ENCODE data around the gene ROBO1.
"Not testable (repeated sequence)": the region's sequence is repeated elsewhere in the genome, so short reads cannot be mapped to it uniquely, and the experiment has no call there.

ROBO1 gene

GRCh38 chr3:78907367-78907766 lies 860.4 kb downstream of the ROBO1 start:
- DNase-seq: no peak

- DNase-seq: no peak
Measured at GRCh38 chr3:78906930-78907329, 860.9 kb downstream of the ROBO1 start.

- no peak for DNase-seq
Measured at GRCh38 chr3:78906245-78906644, 861.6 kb downstream of the ROBO1 start.

GRCh38 chr3:78905700-78906099 lies 862.1 kb downstream of the ROBO1 start:
- DNase-seq: no peak

- DNase-seq: no peak
Measured at GRCh38 chr3:78901544-78901943, 866.3 kb downstream of the ROBO1 start.

DNA sequence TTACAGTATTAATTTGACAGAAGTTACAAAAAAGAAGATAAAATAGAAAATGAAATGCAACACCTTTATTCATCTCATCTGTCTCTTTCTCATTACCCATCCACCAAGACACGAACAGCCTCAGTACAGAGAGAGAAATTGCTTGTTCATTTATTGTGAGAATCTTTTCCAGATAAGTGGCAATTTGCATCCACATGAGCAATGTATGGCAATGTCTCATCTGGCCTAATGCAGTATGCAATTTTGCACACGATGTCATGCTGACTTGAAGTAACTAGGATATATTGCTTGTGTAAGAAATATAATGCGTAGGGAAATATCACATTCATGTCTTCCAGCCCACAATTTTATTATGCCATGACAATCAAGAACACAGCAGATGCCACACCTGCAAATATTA lies 866.9 kb downstream of the ROBO1 start:
- DNase-seq: no peak

DNA sequence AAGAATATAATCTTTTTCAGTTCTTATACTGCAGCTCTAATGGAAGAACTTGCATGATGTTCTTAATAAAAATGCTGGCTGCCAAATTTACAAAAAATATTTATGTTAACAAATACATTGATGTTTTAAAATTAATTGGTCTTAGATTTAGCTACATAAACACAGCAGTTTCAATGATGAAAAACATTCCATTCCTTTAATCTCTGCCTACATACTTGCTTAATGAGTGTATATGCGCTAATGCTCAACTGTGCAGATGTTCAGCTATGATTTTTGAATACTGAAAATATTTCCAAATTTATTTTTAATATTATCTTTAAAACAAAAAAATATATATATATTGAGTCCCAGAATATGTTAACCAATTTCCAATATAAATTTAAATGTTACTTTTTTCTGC lies 867.4 kb downstream of the ROBO1 start:
- DNase-seq: no peak

DNA sequence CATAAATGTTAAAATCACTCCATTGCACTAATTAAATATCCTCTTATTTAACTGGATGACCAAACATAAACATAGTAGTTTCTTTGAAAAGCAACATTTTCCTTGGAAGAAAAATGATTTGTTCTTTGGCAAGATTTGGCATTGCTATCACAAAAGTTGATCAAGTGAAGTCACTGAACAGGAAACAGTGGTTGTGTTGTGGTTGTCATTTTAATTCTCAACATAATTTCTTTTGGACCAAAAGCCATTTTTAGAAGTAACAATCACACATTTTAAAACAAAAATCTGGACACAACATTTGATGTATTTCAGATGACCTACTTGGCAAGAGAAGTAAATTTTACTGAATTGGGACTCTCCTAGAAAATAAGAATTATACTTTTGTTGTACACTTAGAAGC lies 872.3 kb downstream of the ROBO1 start:
- no peak for DNase-seq

- DNase-seq: no peak
Measured at GRCh38 chr3:78894787-78895186, 873.0 kb downstream of the ROBO1 start.

- no peak for DNase-seq
Measured at GRCh38 chr3:78893161-78893560, 874.6 kb downstream of the ROBO1 start.

- no peak for DNase-seq
Measured at GRCh38 chr3:78889348-78889747, 878.5 kb downstream of the ROBO1 start.

DNA sequence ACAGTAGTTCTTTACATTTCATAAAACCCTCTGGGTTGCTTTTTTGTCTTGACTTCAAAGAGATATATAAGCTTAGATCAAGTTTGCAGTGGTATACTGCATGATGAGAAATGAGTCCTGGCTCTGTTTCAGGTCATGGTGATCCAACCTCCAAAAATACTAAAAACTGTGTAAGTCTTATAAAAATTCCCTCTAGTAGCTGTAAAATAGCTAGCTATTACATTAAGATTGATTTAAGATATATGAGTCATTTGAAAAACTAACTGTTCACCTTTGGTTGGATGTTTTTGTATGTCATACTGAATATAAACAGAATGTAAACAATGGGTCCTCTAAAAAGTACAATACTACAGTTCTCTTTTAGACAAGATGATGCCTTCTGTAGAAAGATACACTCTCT lies 879.2 kb downstream of the ROBO1 start:
- no peak for DNase-seq

GRCh38 chr3:78887547-78888011 lies 880.2 kb downstream of the ROBO1 start:
- DNase-seq: no peak

- DNase-seq: no peak
Measured at GRCh38 chr3:78887029-78887428, 880.8 kb downstream of the ROBO1 start.

GRCh38 chr3:78884567-78884966 lies 883.2 kb downstream of the ROBO1 start:
- DNase-seq: not testable (repeated sequence)

DNA sequence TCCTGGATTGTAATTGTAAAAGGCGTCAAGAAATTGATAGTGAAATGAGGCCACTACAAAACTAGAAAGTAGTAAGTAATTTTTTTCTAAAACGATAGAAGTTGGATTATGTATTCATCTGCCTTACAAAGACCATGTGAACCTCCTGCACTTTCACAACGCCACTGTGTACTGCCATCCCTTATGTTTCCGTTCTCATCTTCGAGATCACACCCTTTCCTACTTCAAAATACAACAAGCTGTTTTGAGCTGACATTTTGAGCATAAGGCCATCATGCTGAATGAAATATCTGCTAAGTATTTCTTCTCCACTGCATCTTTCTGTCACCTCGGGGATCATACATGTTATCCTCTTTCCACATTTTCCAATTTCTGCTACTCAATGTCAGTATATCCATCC lies 885.5 kb downstream of the ROBO1 start:
- DNase-seq: no peak

GRCh38 chr3:78881501-78881900 lies 886.3 kb downstream of the ROBO1 start:
- DNase-seq: no peak

- no peak for DNase-seq
Measured at GRCh38 chr3:78880603-78881461, 887.0 kb downstream of the ROBO1 start.

DNA sequence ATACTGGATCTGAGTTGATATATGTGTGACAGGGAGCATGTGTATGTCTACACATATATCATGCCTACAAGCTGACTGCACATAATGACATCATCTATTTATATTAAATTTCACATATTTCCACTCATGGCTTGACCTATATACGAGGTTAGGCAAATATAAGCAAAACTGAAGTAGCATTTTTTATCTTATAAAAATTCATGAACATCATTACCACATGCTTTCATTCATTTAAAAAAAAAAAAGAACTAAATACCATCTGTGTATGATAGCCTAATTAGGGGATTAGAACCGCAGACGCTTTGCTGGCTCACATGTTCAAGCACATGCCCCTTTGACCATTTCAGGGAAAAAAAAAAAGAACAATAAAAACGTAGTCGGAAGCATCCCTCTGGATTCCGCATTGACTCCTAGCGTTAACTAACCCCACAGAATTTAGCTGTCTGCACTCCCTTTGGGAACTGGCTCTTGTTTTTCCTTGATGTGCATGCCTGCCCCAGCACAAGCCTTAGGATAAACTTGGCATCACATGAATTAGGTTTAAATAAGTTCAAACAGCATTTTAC lies 888.4 kb downstream of the ROBO1 start:
- no peak for DNase-seq

DNA sequence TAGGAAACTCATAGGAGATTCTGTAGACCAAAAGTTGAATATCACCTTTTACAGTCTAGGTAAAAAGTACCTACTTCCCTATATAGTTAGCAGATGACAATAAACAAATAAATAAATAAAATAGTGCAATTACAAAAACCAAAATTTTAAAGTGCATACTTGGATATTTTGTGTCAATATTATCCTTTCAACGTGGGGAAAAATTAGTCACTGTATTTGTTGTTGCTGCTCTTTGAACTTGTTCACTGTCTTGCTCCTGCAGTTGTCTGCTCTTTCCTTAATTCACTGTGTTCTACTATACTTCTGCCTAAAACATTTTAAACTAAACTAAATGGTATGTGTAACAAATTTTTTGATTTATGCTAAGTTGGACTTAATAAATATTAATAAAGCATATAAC lies 889.0 kb downstream of the ROBO1 start:
- DNase-seq: no peak

DNA sequence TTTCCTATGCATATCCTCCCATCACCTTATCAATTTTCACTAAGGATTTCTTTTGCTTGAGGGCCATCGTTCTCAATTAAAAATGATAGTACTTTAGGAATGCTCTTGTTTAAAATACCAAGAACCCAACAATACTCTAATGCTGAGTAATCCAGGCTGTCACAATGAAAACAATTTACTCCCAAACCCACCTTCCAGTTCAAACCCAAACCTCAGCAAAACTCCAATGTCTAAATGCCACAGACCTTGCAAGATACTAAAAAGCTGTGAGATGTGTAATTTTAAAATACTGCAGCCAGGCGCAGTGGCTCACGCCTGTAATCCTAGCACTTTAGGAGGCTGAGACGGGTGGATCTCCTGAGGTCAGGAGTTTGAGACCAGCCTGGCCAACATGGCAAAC lies 889.8 kb downstream of the ROBO1 start:
- DNase-seq: no peak

DNA sequence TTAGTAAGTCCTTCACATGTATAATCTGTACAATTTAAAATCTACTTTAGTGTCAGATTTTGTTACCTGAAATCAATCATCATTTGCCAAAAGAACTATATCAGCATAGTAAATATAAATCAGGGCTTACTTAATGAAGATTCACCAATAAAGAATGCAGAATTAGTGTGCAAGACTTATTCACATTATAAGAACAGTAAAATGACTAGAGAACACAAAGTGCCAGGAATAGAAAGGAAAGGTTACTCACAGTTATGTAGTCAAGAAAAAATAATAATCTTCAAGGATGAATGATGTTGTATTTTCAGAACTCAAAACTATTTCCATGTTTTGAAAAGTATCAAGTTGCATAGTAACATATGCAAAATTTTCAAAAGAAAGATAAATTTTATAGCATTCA lies 891.9 kb downstream of the ROBO1 start:
- DNase-seq: no peak

DNA sequence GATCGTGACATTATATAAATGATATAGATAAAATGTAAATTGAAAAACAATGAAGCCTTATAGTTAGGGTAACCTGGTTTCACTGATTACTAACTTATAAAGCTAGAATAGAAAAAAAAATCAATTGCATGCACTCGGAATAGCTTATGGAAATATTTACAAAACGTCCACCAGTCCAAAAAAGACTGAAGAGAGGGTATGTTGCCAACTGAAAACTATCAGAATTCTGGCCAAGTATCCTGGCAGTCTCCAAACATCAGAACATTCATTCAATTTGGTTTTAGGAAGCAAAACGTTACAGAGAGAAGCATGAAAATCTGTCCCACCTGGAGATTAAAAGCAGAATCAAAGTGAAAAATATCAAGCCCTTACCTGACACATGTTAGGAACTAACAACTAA lies 892.4 kb downstream of the ROBO1 start:
- DNase-seq: no peak

DNA sequence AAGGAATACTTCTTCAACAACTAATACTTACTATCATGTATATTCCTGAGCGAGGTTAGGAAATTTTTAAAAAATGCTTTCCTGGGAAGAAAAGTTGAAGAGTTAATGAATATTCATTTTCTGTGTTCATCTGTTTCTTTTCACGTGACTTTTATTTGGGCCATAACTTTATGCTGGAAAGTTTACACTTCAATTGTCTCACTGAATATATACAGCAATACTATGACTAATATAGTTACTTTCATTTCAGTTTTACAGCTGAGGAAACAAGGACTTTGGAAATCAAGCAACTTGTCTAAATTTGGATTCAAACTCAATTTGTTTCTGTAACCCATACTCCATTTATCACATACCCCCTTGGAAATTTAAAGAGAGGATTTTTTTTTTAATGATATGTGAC lies 894.2 kb downstream of the ROBO1 start:
- DNase-seq: no peak
